Liver (tissue), 9 donors: Measurements from ENCODE around the gene SRGAP3. TPM values are rescaled to one million over a fixed set of nuclear protein-coding genes. Genes with fewer than 3 reads are reported as not detected.

Experiments used
- DNase-seq: peaks from one replicate; pipeline ENCODE4 v3.0.0-alpha.2; 2017; ENCODE audit warnings: low spot score
- H3K27ac ChIP-seq, 2 donors: one replicate each; pipeline ENCODE4 v1.7.0; 2013; ENCODE audit warnings: inconsistent platforms in 2 of 2, low read length in 2 of 2, control low read depth in 1 of 2, low read depth in 1 of 2, mild to moderate bottlenecking in 1 of 2
- H3K27me3 ChIP-seq, 4 donors: one replicate each; pipeline versions ENCODE4 v1.6.1 to v1.7.0; 2013; ENCODE audit warnings: low read length in 3 of 4, inconsistent platforms in 1 of 4, mild to moderate bottlenecking in 1 of 4, moderate library complexity in 1 of 4; ENCODE audit not compliant: control insufficient read depth in 4 of 4, insufficient read depth in 4 of 4
- H3K36me3 ChIP-seq, 4 donors: one replicate each; pipeline versions ENCODE4 v1.6.1 to v1.7.0; 2013; ENCODE audit warnings: low read length in 3 of 4, mild to moderate bottlenecking in 3 of 4, low read depth in 1 of 4, moderate library complexity in 1 of 4; ENCODE audit not compliant: control insufficient read depth in 4 of 4, insufficient read depth in 3 of 4
- H3K4me1 ChIP-seq, 4 donors: one replicate each; pipeline versions ENCODE4 v1.6.1 to v1.7.0; 2013; ENCODE audit warnings: low read length in 3 of 4, mild to moderate bottlenecking in 3 of 4, moderate library complexity in 1 of 4; ENCODE audit not compliant: control insufficient read depth in 4 of 4, insufficient read depth in 4 of 4
- H3K4me3 ChIP-seq, 3 donors: one replicate each; pipeline versions ENCODE4 v1.6.1 to v1.7.0; 2013; ENCODE audit warnings: low read length in 3 of 3, control low read depth in 1 of 3, low read depth in 1 of 3, mild to moderate bottlenecking in 1 of 3
- H3K9ac ChIP-seq, 2 donors: one replicate each; pipeline ENCODE4 v1.7.0; 2013; ENCODE audit warnings: low read length in 2 of 2, mild to moderate bottlenecking in 2 of 2, moderate library complexity in 2 of 2, control low read depth in 1 of 2, low read depth in 1 of 2
- H3K9me3 ChIP-seq, 4 donors: one replicate each; pipeline versions ENCODE4 v1.6.1 to v1.7.0; 2013; ENCODE audit warnings: low read length in 3 of 4; ENCODE audit not compliant: control insufficient read depth in 4 of 4
- EGR1 ChIP-seq, 2 donors: IDR thresholded peaks; 2 replicates each; pipeline ENCODE4 v1.6.1; 2016 to 2018; ENCODE audit warnings: antibody characterized with exemption in 2 of 2, low read depth in 2 of 2
- FOXA1 ChIP-seq: IDR thresholded peaks from 2 replicates; pipeline ENCODE4 v1.6.1; 2016; ENCODE audit warnings: antibody characterized with exemption
- FOXA2 ChIP-seq: IDR thresholded peaks from 2 replicates; pipeline ENCODE4 v1.6.1; 2016; ENCODE audit warnings: antibody characterized with exemption
- GABPA ChIP-seq, 2 donors: IDR thresholded peaks in 1 of 2; conservative IDR thresholded peaks in 1 of 2; 2 replicates each; pipeline ENCODE4 v1.6.1; 2016; ENCODE audit warnings: antibody characterized with exemption in 2 of 2, mild to moderate bottlenecking in 1 of 2, moderate library complexity in 1 of 2
- HNF4A ChIP-seq, 2 donors: conservative IDR thresholded peaks; 2 replicates each; pipeline ENCODE4 v1.6.1; 2016; ENCODE audit warnings: antibody characterized with exemption in 2 of 2, mild to moderate bottlenecking in 2 of 2
- HNF4G ChIP-seq: IDR thresholded peaks from 2 replicates; pipeline ENCODE4 v1.6.1; 2016; ENCODE audit warnings: antibody characterized with exemption
- JUND ChIP-seq, 2 donors: IDR thresholded peaks; 2 replicates each; pipeline ENCODE4 v1.6.1; 2016; ENCODE audit warnings: antibody characterized with exemption in 2 of 2
- NR2F2 ChIP-seq: IDR thresholded peaks from 2 replicates; pipeline ENCODE4 v1.6.1; 2016; ENCODE audit warnings: antibody characterized with exemption
- RAD21 ChIP-seq, 2 donors: IDR thresholded peaks; 2 replicates each; pipeline ENCODE4 v1.6.1; 2016; ENCODE audit warnings: antibody characterized with exemption in 2 of 2, mild to moderate bottlenecking in 2 of 2
- RXRA ChIP-seq, 2 donors: IDR thresholded peaks; 2 replicates each; pipeline ENCODE4 v1.6.1; 2017 to 2018; ENCODE audit warnings: antibody characterized with exemption in 2 of 2, mild to moderate bottlenecking in 1 of 2
- SP1 ChIP-seq: IDR thresholded peaks from 2 replicates; pipeline ENCODE4 v1.6.1; 2018; ENCODE audit warnings: antibody characterized with exemption, mild to moderate bottlenecking
- TAF1 ChIP-seq: conservative IDR thresholded peaks from 2 replicates; pipeline ENCODE4 v1.6.1; 2016; ENCODE audit warnings: antibody characterized with exemption, mild to moderate bottlenecking
- YY1 ChIP-seq: IDR thresholded peaks from 2 replicates; pipeline ENCODE4 v1.6.1; 2016; ENCODE audit warnings: antibody characterized with exemption, mild to moderate bottlenecking
- WGBS: extraction: QIAGEN DNeasy Blood & Tissue Kit; methylation state at CpG from one replicate; pipeline ENCODE4 v1.1.7; 2013; 5-methylcytosine and 5-hydroxymethylcytosine counted together
- polyA plus RNA-seq, 2 donors: library from polyadenylated mRNA; stranded (reverse) in 1 of 2; unstranded in 1 of 2; fragments of 200-250 nt in 1 of 2; fragments of >200 nt in 1 of 2; fragmentation: Nextera tagmentation in 1 of 2; extraction: Ambion mirVana in 1 of 2; gene quantifications; one replicate each; pipeline versions ENCODE4 v1.2.1 to v1.2.3, GENCODE V29; 2013 to 2015
- total RNA-seq, 2 donors: library from RNA; depleted of rRNA; stranded (reverse); fragments of >200 nt; gene quantifications; one replicate each; pipeline ENCODE4 v1.2.3, GENCODE V29; 2014
- TF ChIP-seq, protein P1 (sequence below): IDR thresholded peaks from 2 replicates; pipeline ENCODE4 v1.6.1; 2016; ENCODE audit warnings: antibody characterized with exemption, mild to moderate bottlenecking
- TF ChIP-seq, protein P2 (sequence below): IDR thresholded peaks from 2 replicates; pipeline ENCODE4 v1.6.1; 2016; ENCODE audit warnings: antibody characterized with exemption
- TF ChIP-seq, protein P3 (sequence below): IDR thresholded peaks from 2 replicates; pipeline ENCODE4 v1.6.1; 2016; ENCODE audit warnings: antibody characterized with exemption
- TF ChIP-seq, protein P4 (sequence below): fragments of 150-350 bp; IDR thresholded peaks from 2 replicates; pipeline ENCODE4 v1.5.1; 2017; ENCODE audit warnings: improper control_type of control experiment, low read depth, low read length; ENCODE audit not compliant: missing input control
- donor health status: healthy.
- donor health status: healthy.
- donor health status: healthy.
- donor health status: healthy.
- donor health status: healthy.

The SRGAP3 gene
- total and polyA plus RNA-seq, 4 donors, result 0.61 to 4.2 (median 1.6) TPM

DNA sequence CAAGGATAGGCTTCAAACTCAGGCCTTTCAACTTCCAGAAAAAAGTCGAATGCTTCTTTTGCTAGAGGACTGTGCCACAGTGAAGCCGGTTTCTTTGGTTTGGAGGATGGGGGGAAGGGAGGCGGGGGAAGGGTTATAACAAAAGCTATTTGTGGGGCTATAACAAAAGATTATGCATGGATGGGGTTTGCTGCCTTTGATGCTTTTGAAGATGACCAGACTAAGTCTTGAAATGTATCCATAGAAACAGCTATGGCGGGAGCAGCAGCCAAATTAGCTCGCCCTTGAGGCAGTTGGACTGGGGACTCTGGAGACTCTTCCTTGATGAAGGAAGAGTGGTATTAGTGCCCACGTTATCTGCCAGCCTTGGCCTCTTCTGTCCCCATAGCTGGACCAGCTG lies 47.5 kb downstream of the SRGAP3 start:
- H3K36me3 ChIP-seq, result no peaks in the 10 kb centered on the region
- H3K9me3 ChIP-seq, result no peaks in the 10 kb centered on the region
- no peak overlapping the region for H3K9ac ChIP-seq
- WGBS, result 94% methylated on average over 6 of the region's 6 CpGs
- no peak for DNase-seq
- no peak overlapping the region for H3K27ac ChIP-seq
- H3K4me1 ChIP-seq, result no peaks in the 10 kb centered on the region
- no peaks in the 10 kb centered on the region for H3K27me3 ChIP-seq
- no peak for TF ChIP-seq SP1
- no peak for TF ChIP-seq RAD21 (IDR thresholded peaks at IDR 0.05)
- no peak overlapping the region for H3K4me3 ChIP-seq

DNA sequence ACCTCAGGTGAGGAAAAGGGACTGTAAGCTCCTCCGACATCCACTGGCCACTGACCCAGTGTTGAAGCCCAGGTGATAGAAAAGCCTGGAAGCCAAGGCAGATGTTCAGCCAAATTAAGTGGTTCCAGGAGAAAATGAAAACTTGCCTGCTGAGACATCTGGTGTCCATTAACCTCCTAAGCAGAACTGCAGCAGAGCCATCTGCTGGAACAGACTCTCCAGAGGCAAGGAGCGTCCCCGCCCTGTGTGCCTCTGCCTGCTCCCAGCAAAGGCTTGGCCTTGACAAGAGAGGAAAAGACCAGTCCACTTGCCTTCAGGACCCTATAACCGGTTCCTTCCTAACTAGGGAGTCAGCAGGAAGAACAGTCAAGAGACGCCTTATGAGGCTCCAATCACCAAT lies 48.2 kb downstream of the SRGAP3 start:
- Histone ChIP-seq H3K9me3 (no peaks in the 10 kb centered on the region), H3K4me3 (no peak overlapping the region), H3K27me3 (no peaks in the 10 kb centered on the region), H3K27ac (no peak overlapping the region), H3K9ac (no peak overlapping the region), H3K36me3 (no peaks in the 10 kb centered on the region), H3K4me1 (no peaks in the 10 kb centered on the region)
- WGBS, result 94% methylated on average over 5 of the region's 5 CpGs
- TF ChIP-seq EGR1 (IDR thresholded peaks at IDR 0.05; ENCODE audit: low read depth in 2 of 2), result no peak
- TF ChIP-seq, protein P1, sequence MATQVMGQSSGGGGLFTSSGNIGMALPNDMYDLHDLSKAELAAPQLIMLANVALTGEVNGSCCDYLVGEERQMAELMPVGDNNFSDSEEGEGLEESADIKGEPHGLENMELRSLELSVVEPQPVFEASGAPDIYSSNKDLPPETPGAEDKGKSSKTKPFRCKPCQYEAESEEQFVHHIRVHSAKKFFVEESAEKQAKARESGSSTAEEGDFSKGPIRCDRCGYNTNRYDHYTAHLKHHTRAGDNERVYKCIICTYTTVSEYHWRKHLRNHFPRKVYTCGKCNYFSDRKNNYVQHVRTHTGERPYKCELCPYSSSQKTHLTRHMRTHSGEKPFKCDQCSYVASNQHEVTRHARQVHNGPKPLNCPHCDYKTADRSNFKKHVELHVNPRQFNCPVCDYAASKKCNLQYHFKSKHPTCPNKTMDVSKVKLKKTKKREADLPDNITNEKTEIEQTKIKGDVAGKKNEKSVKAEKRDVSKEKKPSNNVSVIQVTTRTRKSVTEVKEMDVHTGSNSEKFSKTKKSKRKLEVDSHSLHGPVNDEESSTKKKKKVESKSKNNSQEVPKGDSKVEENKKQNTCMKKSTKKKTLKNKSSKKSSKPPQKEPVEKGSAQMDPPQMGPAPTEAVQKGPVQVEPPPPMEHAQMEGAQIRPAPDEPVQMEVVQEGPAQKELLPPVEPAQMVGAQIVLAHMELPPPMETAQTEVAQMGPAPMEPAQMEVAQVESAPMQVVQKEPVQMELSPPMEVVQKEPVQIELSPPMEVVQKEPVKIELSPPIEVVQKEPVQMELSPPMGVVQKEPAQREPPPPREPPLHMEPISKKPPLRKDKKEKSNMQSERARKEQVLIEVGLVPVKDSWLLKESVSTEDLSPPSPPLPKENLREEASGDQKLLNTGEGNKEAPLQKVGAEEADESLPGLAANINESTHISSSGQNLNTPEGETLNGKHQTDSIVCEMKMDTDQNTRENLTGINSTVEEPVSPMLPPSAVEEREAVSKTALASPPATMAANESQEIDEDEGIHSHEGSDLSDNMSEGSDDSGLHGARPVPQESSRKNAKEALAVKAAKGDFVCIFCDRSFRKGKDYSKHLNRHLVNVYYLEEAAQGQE, result no peak
- TF ChIP-seq, protein P2, sequence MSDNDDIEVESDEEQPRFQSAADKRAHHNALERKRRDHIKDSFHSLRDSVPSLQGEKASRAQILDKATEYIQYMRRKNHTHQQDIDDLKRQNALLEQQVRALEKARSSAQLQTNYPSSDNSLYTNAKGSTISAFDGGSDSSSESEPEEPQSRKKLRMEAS, result no peak
- no peak for TF ChIP-seq RXRA (IDR thresholded peaks at IDR 0.05)
- no peak for TF ChIP-seq YY1
- TF ChIP-seq, protein P3, sequence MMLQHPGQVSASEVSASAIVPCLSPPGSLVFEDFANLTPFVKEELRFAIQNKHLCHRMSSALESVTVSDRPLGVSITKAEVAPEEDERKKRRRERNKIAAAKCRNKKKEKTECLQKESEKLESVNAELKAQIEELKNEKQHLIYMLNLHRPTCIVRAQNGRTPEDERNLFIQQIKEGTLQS, result no peak
- TF ChIP-seq GABPA (IDR thresholded peaks at IDR 0.05 in 1 of 2, conservative IDR thresholded peaks at IDR 0.05 in 1 of 2), result no peak
- no peak for TF ChIP-seq TAF1
- TF ChIP-seq HNF4G, result no peak
- TF ChIP-seq JUND (IDR thresholded peaks at IDR 0.05), result no peak
- TF ChIP-seq NR2F2, result no peak
- DNase-seq, result no peak

DNA sequence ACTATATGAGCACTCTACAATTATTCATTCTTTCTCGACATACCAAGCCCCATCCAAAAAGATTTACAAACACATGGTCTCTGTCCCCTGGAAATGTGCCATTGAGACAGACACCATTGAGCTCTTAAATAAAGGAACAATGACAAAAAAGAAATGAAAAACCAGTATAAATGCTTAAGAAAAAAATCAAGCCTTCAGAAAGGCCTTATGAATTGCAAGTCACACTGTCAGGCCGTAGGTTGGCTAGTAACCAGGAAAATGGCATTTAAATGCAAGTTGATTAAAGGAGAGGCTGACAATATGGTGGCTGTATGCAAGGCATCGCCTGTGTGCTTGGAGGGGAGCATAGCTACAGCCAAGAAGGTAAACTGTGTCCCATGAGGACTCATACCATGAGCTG lies 49.7 kb downstream of the SRGAP3 start:
- Histone ChIP-seq H3K9ac (no peak overlapping the region), H3K4me3 (no peak overlapping the region), H3K27ac (no peak overlapping the region), H3K27me3 (no peaks in the 10 kb centered on the region), H3K4me1 (no peaks in the 10 kb centered on the region), H3K9me3 (no peaks in the 10 kb centered on the region), H3K36me3 (no peaks in the 10 kb centered on the region)
- DNase-seq, result no peak
- 91% methylated on average over 3 of the region's 3 CpGs for WGBS
- TF ChIP-seq SP1 (no peak), FOXA1 (no peak), TAF1 (no peak), JUND (IDR thresholded peaks at IDR 0.05) (no peak), HNF4A (conservative IDR thresholded peaks at IDR 0.05) (no peak), RAD21 (IDR thresholded peaks at IDR 0.05) (no peak), EGR1 (IDR thresholded peaks at IDR 0.05; ENCODE audit: low read depth in 2 of 2) (no peak), NR2F2 (no peak), HNF4G (no peak), FOXA2 (no peak)
- TF ChIP-seq, protein P4, sequence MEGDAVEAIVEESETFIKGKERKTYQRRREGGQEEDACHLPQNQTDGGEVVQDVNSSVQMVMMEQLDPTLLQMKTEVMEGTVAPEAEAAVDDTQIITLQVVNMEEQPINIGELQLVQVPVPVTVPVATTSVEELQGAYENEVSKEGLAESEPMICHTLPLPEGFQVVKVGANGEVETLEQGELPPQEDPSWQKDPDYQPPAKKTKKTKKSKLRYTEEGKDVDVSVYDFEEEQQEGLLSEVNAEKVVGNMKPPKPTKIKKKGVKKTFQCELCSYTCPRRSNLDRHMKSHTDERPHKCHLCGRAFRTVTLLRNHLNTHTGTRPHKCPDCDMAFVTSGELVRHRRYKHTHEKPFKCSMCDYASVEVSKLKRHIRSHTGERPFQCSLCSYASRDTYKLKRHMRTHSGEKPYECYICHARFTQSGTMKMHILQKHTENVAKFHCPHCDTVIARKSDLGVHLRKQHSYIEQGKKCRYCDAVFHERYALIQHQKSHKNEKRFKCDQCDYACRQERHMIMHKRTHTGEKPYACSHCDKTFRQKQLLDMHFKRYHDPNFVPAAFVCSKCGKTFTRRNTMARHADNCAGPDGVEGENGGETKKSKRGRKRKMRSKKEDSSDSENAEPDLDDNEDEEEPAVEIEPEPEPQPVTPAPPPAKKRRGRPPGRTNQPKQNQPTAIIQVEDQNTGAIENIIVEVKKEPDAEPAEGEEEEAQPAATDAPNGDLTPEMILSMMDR, result no peak
- TF ChIP-seq, protein P3, result no peak
- TF ChIP-seq, protein P2, result no peak
